ENCODE measurements around the gene TNIK.

GRCh38 chr3:171328419-171329082 lies 131.7 kb downstream of the TNIK start:
- TF ChIP-seq CTCF (conservative IDR thresholded peaks at IDR 0.05; ENCODE audit: low read depth, low read length), result no peak
- peak; percentile 94 for TF ChIP-seq CEBPB (IDR thresholded peaks at IDR 0.05; ENCODE audit: low read depth, low read length)
- no peak for TF ChIP-seq POLR2A (IDR thresholded peaks at IDR 0.05; ENCODE audit: low read depth, low read length)
- TF ChIP-seq RAD21 (IDR thresholded peaks at IDR 0.05; ENCODE audit: low read length), result no peak
- TF ChIP-seq RFX5 (IDR thresholded peaks at IDR 0.05; ENCODE audit: low read depth, low read length), result no peak
- TF ChIP-seq FOS (IDR thresholded peaks at IDR 0.05; ENCODE audit: low read depth, low read length), result no peak
- TF ChIP-seq SMC3 (IDR thresholded peaks at IDR 0.05; ENCODE audit: low read depth, low read length), result no peak

Measured in IMR-90 (cell line).